Caco-2 (cell line): ENCODE measurements around the gene RPS6KC1. TPM values are rescaled to one million over a fixed set of nuclear protein-coding genes. Genes with fewer than 3 reads are reported as not detected.

Experiments
- Bru-seq: library from RNA; stranded (reverse); fragments of 400-500 nt; gene quantifications from one replicate; lab custom pipeline; 2021; lab: Mats Ljungman, UMichigan
- BruChase-seq, 2 experiments: library from RNA; stranded (reverse); fragments of 400-500 nt; gene quantifications; one replicate each; lab custom pipeline; 2021; lab: Mats Ljungman, UMichigan
- BruUV-seq: library from RNA; stranded (reverse); fragments of 400-500 nt; replicated peaks from 2 replicates; lab custom pipeline; 2021; lab: Mats Ljungman, UMichigan
- CTCF ChIA-PET: fragments of 300-600 bp; sonication (Branson Sonifier 250); formaldehyde crosslinking; loops from one replicate; lab custom pipeline; 2022; ENCODE audit warnings: antibody characterized with exemption; lab: Charles Lee
- POLR2A ChIA-PET: fragments of 300-600 bp; sonication (Branson Sonifier 250); formaldehyde crosslinking; loops from one replicate; lab custom pipeline; 2022; ENCODE audit warnings: antibody characterized with exemption; lab: Charles Lee
- DNase-seq, 2 experiments: peaks; one replicate each; pipeline versions ENCODE4 v3.0.0 to v3.0.0-alpha.2; 2020 to 2022
- H3K27me3 ChIP-seq: replicated peaks from 2 replicates; pipeline ENCODE4 v1.6.0; 2011; ENCODE audit warnings: low read length; ENCODE audit not compliant: control insufficient read depth, insufficient read depth
- H3K36me3 ChIP-seq: 2 replicates; pipeline ENCODE4 v1.5.1; 2011; ENCODE audit warnings: low read length; ENCODE audit not compliant: control insufficient read depth, insufficient read depth
- H3K4me1 ChIP-seq: fragments of 250-450 bp; sonication (Bioruptor Pico); 2 replicates; pipeline ENCODE4 v1.5.1; 2020; ENCODE audit warnings: mild to moderate bottlenecking
- H3K4me3 ChIP-seq: 2 replicates; pipeline ENCODE4 v1.5.1; 2011; ENCODE audit warnings: low read depth, mild to moderate bottlenecking, control low read depth, low read length
- H3K9me3 ChIP-seq: fragments of 250-450 bp; sonication (Bioruptor Pico); 2 replicates; pipeline ENCODE4 v1.5.1; 2020; ENCODE audit warnings: mild to moderate bottlenecking, moderate library complexity
- H3K27ac Mint-ChIP-seq: one replicate; pipeline ENCODE4 v1.8.0; 2022; ENCODE audit warnings: mixed read lengths; ENCODE audit not compliant: unreplicated experiment
- H3K27me3 Mint-ChIP-seq: one replicate; pipeline ENCODE4 v1.8.0; 2022; ENCODE audit warnings: mixed read lengths; ENCODE audit not compliant: insufficient read depth, unreplicated experiment
- H3K36me3 Mint-ChIP-seq: one replicate; pipeline ENCODE4 v1.8.0; 2022; ENCODE audit warnings: mild to moderate bottlenecking, mixed read lengths; ENCODE audit not compliant: insufficient read depth, unreplicated experiment
- H3K4me1 Mint-ChIP-seq: one replicate; pipeline ENCODE4 v1.8.0; 2022; ENCODE audit warnings: low read depth, mixed read lengths; ENCODE audit not compliant: unreplicated experiment
- H3K4me3 Mint-ChIP-seq: one replicate; pipeline ENCODE4 v1.8.0; 2022; ENCODE audit warnings: mild to moderate bottlenecking, moderate library complexity, mixed read lengths; ENCODE audit not compliant: unreplicated experiment
- H3K9me3 Mint-ChIP-seq: one replicate; pipeline ENCODE4 v1.8.0; 2022; ENCODE audit warnings: mixed read lengths; ENCODE audit not compliant: unreplicated experiment
- intact Hi-C: fragments of 100-400 bp; cut with micrococcal nuclease; formaldehyde crosslinking; loops from one replicate; pipeline ENCODE4 v1.10.0; 2022; ENCODE audit not compliant: unreplicated experiment
- long read RNA-seq: library from polyadenylated mRNA; stranded (forward); transcript quantifications from one replicate; pipeline ENCODE4 v2.0.0, GENCODE V29; 2022
- total RNA-seq: library from RNA; stranded (reverse); gene quantifications from 2 replicates; pipeline ENCODE4 v1.2.3, GENCODE V29; 2022
- TF ChIP-seq, protein P1 (sequence below), 2 experiments: fragments of 200-600 bp in 1 of 2; IDR thresholded peaks; 1 replicate in 1 of 2; 2 replicates in 1 of 2; pipeline versions ENCODE4 v1.5.1 to v1.8.0; 2011 to 2022; ENCODE audit warnings: antibody characterized with exemption in 1 of 2, control low read depth in 1 of 2, inconsistent platforms in 1 of 2, low read depth in 1 of 2, low read length in 1 of 2, mild to moderate bottlenecking in 1 of 2, moderate library complexity in 1 of 2; ENCODE audit not compliant: insufficient read depth in 1 of 2, severe bottlenecking in 1 of 2, unreplicated experiment in 1 of 2

The RPS6KC1 gene
- total RNA-seq (16.4 and 18.8 TPM in 2 replicates), Bru-seq, nascent RNA (percentile 80 among the genes with signal in this experiment), BruChase-seq, experiment 1, labeled RNA remaining after a 2-hour chase (percentile 77 among the genes with signal in this experiment), BruChase-seq, experiment 2, labeled RNA remaining after a 6-hour chase (percentile 69 among the genes with signal in this experiment)
- long read RNA-seq, full-length matches to known transcripts: 6 of 30 reads
- long read RNA-seq, partial matches to known transcripts: 6 of 30 reads
- long read RNA-seq, other reads (novel, unspliced or antisense): 18 of 30 reads

DNA sequence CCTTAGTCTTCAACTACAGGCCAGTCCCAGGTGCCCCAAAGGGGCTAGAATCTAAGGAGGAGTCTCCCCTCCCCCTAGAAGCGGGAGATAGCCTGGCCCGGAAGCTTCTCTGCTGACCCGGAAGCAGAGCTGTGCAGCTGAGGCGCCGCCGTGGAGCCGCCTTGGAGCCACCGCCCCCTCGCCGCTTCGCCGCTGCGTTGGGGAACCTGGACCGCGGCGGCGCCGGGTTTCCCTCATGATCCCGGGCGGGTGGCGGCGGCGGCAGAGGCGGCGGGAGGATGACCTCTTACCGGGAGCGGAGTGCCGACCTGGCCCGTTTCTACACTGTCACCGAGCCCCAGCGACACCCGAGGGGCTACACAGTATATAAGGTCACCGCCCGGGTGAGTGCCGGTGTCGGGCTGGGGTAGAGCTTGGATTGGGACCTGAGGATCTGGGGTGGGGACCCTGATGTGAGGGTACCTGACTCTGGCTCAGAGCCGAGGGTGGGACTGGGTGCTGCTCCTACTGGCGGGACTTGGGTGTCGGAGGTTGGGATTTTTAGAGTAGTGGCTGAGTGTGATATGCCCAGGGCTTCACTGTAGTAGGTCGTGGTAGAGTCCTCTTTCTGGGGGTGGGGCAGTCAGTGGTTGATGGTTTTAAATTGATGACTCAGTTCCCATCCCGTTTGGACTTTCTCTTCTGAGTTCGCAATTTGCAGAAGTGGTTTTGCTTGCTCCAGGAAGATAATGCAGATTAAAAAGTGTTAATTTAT is at the start of gene RPS6KC1:
TSS of gene RPS6KC1 (plus strand) at position 115 of the 754 bp plus-strand sequence. CDS start at position 279, 164 bp downstream.
- BruUV-seq: no TSS peak
- H3K4me3 ChIP-seq: peak within 1 kb of the TSS; percentile 77
- Mint-ChIP-seq H3K36me3 (no peaks in the 10 kb centered on the region), H3K4me1 (peaks cover 24% of the 10 kb centered on the region), H3K9me3 (no peaks in the 10 kb centered on the region), H3K27ac (peak within 1 kb of the TSS; percentile 93), H3K27me3 (no peaks in the 10 kb centered on the region), H3K4me3 (peak within 1 kb of the TSS; percentile 96)
- no peaks in the 10 kb centered on the region for H3K27me3 ChIP-seq
- H3K36me3 ChIP-seq: no peaks in the 10 kb centered on the region
- POLR2A ChIA-PET: interaction anchor here (0.6 kb wide), 2 partner anchors 194 to 1933 kb away, joined by 3 to 4 read pairs; no protein-coding TSS in a partner anchor
- peak; percentile 87 to 88 for DNase-seq
- H3K4me1 ChIP-seq: peaks cover 18% of the 10 kb centered on the region
- CTCF ChIA-PET: interaction anchor here (0.6 to 1.4 kb wide), 3 partner anchors 19 to 595 kb away, joined by 3 to 4 read pairs (median 4); no protein-coding TSS in a partner anchor
- intact Hi-C loops: loop anchor here (1.0 kb wide), 2 partner anchors 10 to 36 kb away; partner anchors contain the start of gene ANGEL2
- TF ChIP-seq, protein P1, sequence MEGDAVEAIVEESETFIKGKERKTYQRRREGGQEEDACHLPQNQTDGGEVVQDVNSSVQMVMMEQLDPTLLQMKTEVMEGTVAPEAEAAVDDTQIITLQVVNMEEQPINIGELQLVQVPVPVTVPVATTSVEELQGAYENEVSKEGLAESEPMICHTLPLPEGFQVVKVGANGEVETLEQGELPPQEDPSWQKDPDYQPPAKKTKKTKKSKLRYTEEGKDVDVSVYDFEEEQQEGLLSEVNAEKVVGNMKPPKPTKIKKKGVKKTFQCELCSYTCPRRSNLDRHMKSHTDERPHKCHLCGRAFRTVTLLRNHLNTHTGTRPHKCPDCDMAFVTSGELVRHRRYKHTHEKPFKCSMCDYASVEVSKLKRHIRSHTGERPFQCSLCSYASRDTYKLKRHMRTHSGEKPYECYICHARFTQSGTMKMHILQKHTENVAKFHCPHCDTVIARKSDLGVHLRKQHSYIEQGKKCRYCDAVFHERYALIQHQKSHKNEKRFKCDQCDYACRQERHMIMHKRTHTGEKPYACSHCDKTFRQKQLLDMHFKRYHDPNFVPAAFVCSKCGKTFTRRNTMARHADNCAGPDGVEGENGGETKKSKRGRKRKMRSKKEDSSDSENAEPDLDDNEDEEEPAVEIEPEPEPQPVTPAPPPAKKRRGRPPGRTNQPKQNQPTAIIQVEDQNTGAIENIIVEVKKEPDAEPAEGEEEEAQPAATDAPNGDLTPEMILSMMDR (IDR thresholded peaks at IDR 0.05; ENCODE audit: insufficient read depth in 1 of 2, low read depth in 1 of 2, low read length in 1 of 2, severe bottlenecking in 1 of 2, unreplicated experiment in 1 of 2): peak in 1 of 2 experiments; percentile 13
- no peaks in the 10 kb centered on the region for H3K9me3 ChIP-seq

DNA sequence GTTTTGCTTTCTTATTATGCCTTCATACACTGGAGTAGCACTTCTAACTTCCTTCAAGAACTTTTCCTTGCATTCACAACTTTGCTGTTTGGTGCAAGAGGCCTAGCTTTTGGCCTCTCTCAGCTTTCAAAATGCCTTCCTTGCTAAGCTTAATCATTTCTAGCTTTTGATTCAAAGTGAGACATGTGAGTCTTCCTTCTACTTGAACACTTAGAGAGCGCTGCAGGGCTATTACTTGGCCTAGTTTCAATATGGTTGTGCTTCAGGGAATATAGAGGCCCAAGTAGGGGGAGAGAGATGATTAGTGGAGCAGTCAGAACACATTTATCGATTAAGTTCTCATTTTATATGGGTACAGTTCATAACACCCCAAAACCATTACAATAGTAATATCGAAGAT is 47.8 kb upstream of the RPS6KC1 start:
- intact Hi-C loops: no loop called here
- Mint-ChIP-seq H3K27ac (no peak overlapping the region), H3K4me3 (no peak overlapping the region), H3K4me1 (no peaks in the 10 kb centered on the region), H3K36me3 (peaks cover 57% of the 10 kb centered on the region), H3K27me3 (no peaks in the 10 kb centered on the region), H3K9me3 (no peaks in the 10 kb centered on the region)
- CTCF ChIA-PET: no interaction called here
- TF ChIP-seq, protein P1 (IDR thresholded peaks at IDR 0.05; ENCODE audit: insufficient read depth in 1 of 2, low read depth in 1 of 2, low read length in 1 of 2, severe bottlenecking in 1 of 2, unreplicated experiment in 1 of 2): no peak
- POLR2A ChIA-PET: no interaction called here
- DNase-seq: no peak
- H3K27me3 ChIP-seq: no peaks in the 10 kb centered on the region
- no peaks in the 10 kb centered on the region for H3K9me3 ChIP-seq
- BruUV-seq: no TSS peak
- no peaks in the 10 kb centered on the region for H3K4me1 ChIP-seq
- H3K4me3 ChIP-seq: no peak overlapping the region
- peaks cover 3% of the 10 kb centered on the region for H3K36me3 ChIP-seq

GRCh38 chr1:213008564-213008963 is 42.5 kb upstream of the RPS6KC1 start:
- Mint-ChIP-seq H3K9me3 (no peaks in the 10 kb centered on the region), H3K4me3 (no peak overlapping the region), H3K27me3 (no peaks in the 10 kb centered on the region), H3K4me1 (no peaks in the 10 kb centered on the region), H3K36me3 (peaks cover 46% of the 10 kb centered on the region), H3K27ac (no peak overlapping the region)
- TF ChIP-seq, protein P1 (IDR thresholded peaks at IDR 0.05; ENCODE audit: insufficient read depth in 1 of 2, low read depth in 1 of 2, low read length in 1 of 2, severe bottlenecking in 1 of 2, unreplicated experiment in 1 of 2): no peak
- Histone ChIP-seq H3K4me3 (no peak overlapping the region), H3K4me1 (no peaks in the 10 kb centered on the region), H3K9me3 (no peaks in the 10 kb centered on the region), H3K27me3 (no peaks in the 10 kb centered on the region), H3K36me3 (peaks cover 3% of the 10 kb centered on the region)
- ChIA-PET POLR2A (no interaction called here), CTCF (no interaction called here)
- BruUV-seq: no TSS peak
- intact Hi-C loops: no loop called here
- no peak for DNase-seq
